ENCODE results near the gene C3orf33. TPM values are rescaled to one million over a fixed set of nuclear protein-coding genes. Genes with fewer than 3 reads are reported as not detected.

Gene C3orf33
- total and polyA plus RNA-seq, 9 of the 15 experiments (the other 6 are each of a cell fraction or from before 2014, with no cell fraction given): 4.1 to 10.2 (median 6.0) TPM

DNA sequence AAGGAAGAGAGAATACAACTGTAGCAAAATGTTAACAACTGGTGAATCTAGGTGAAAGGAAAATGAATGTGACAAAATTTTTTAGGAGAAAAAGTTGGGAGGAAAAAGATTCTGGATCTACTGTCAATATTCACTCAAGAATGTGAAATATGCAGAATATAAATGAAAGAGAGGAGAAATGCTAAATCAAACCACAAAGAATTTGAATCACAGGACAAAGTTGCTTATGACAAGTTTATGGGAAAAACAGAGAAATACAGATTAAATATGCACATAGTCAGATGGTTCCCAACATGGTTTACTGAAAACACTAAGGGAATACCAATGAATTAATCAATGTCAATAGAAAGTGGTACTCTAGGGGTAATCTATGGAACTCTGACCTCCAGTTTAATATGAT is 27.6 kb downstream of the C3orf33 start:
- Histone ChIP-seq H3K9me3 (replicated peaks; ENCODE audit: control insufficient read depth, insufficient read depth, low read depth, low read length) (no peaks in the 10 kb centered on the region), H4K20me1 (replicated peaks; ENCODE audit: control insufficient read depth, insufficient read depth, low read length) (no peaks in the 10 kb centered on the region), H2AFZ (ENCODE audit: low read depth, low read length) (no peak overlapping the region), H3K9ac (ENCODE audit: insufficient read depth in 1 of 2, low read depth in 2 of 2, low read length in 2 of 2) (no peak overlapping the region), H3K9me1 (ENCODE audit: control insufficient read depth, insufficient read depth, low read length) (no peaks in the 10 kb centered on the region), H3K27ac (ENCODE audit: extremely low read depth, low read depth, low read length) (no peak overlapping the region), H3K4me1 (replicated peaks in 1 of 2; ENCODE audit: control insufficient read depth in 2 of 2, insufficient read depth in 2 of 2, low read length in 2 of 2) (no peaks in the 10 kb centered on the region), H3K4me2 (ENCODE audit: insufficient read depth, low read length) (no peak overlapping the region), H3K27me3 (ENCODE audit: control insufficient read depth in 2 of 2, insufficient read depth in 2 of 2, low read length in 2 of 2) (no peaks in the 10 kb centered on the region), H3K36me3 (ENCODE audit: control insufficient read depth, insufficient read depth, low read length) (peaks cover 18% of the 10 kb centered on the region; the same call in 1 of the 3 replicates), H3K4me3 (no peak overlapping the region), H3K79me2 (ENCODE audit: control insufficient read depth, insufficient read depth, low read length) (no peaks in the 10 kb centered on the region)
- in situ Hi-C loops (cut with MboI) (no loop called here), intact Hi-C loops (cut with micrococcal nuclease) (no loop called here)
- ChIA-PET POLR2A (no interaction called here), CTCF (ENCODE audit: low intra/inter-chr PET ratio) (no interaction called here)
- no peak for TF ChIP-seq SAFB (IDR thresholded peaks at IDR 0.05; ENCODE audit: borderline replicate concordance, low read depth, low read length)
- TF ChIP-seq ELF1 (tag; IDR thresholded peaks at IDR 0.05): no peak
- no peak for TF ChIP-seq CHD4 (IDR thresholded peaks at IDR 0.05; ENCODE audit: insufficient read depth, insufficient replicate concordance, low read depth, low read length, poor library complexity, severe bottlenecking)
- TF ChIP-seq, protein P1, sequence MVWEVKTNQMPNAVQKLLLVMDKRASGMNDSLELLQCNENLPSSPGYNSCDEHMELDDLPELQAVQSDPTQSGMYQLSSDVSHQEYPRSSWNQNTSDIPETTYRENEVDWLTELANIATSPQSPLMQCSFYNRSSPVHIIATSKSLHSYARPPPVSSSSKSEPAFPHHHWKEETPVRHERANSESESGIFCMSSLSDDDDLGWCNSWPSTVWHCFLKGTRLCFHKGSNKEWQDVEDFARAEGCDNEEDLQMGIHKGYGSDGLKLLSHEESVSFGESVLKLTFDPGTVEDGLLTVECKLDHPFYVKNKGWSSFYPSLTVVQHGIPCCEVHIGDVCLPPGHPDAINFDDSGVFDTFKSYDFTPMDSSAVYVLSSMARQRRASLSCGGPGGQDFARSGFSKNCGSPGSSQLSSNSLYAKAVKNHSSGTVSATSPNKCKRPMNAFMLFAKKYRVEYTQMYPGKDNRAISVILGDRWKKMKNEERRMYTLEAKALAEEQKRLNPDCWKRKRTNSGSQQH (CRISPR knock-in tag; IDR thresholded peaks at IDR 0.05): no peak
- TF ChIP-seq TGIF2 (CRISPR knock-in tag; IDR thresholded peaks at IDR 0.05): no peak
- no peak for TF ChIP-seq ZNF23 (CRISPR knock-in tag; IDR thresholded peaks at IDR 0.05)
- no peak for TF ChIP-seq COPS2 (conservative IDR thresholded peaks at IDR 0.05)
- no peak for TF ChIP-seq TAF1 (IDR thresholded peaks at IDR 0.05; ENCODE audit: control insufficient read depth, extremely low read depth, insufficient read depth, low read length, severe bottlenecking)
- no peak for TF ChIP-seq CBFB (CRISPR knock-in tag; IDR thresholded peaks at IDR 0.05)
- TF ChIP-seq MAFF (IDR thresholded peaks at IDR 0.05; ENCODE audit: low read length): no peak
- TF ChIP-seq STAG1 (CRISPR knock-in tag; IDR thresholded peaks at IDR 0.05; ENCODE audit: borderline replicate concordance): no peak
- FAIRE-seq (no peak), ATAC-seq (no peak), DNase-seq (ENCODE audit: extremely low read depth in 1 of 4, low spot score in 3 of 4) (no peak)
- BruUV-seq (replicated peaks): no TSS peak
